ENCODE results near the gene ACBD5. TPM values are rescaled to one million over a fixed set of nuclear protein-coding genes. Genes with fewer than 3 reads are reported as not detected.
A peak's percentile ranks its signal among the peaks of the same experiment; 100 is the strongest.
"Not testable (repeated sequence)": the region's sequence is repeated elsewhere in the genome, so short reads cannot be mapped to it uniquely, and the experiment has no call there.

ACBD5 gene
- total and polyA plus RNA-seq, 8 donors: 6.2 to 45.2 (median 13.8) TPM

- peak; percentile 50 to 93 for DNase-seq
- no peaks in the 10 kb centered on the region for H3K27me3 ChIP-seq
- WGBS, 5 donors: 2 to 21% (median 16%) methylated on average over 12 of the region's 12 CpGs
- H3K4me3 ChIP-seq: peak overlapping the region; percentile 65 to 83 (median 76)
- H3K27ac ChIP-seq: peak overlapping the region; percentile 78 to 99 (median 97)
- TF ChIP-seq POLR2AphosphoS5 (IDR thresholded peaks at IDR 0.05): peak; percentile 8 to 81 (median 57)
- TF ChIP-seq POLR2A (IDR thresholded peaks at IDR 0.05): no peak
- TF ChIP-seq CTCF (IDR thresholded peaks at IDR 0.05): no peak
- H3K4me1 ChIP-seq: peaks cover 6 to 37% (median 35%) of the 10 kb centered on the region in 4 donors
- H3K9me3 ChIP-seq: no peaks in the 10 kb centered on the region
- no peaks in the 10 kb centered on the region for H3K36me3 ChIP-seq
- intact Hi-C loops (cut with DNase I; ENCODE audit: low total_unique reads): no loop called here
Observed at GRCh38 chr10:27242951-27243551, 2.5 kb upstream of the ACBD5 start.

- DNase-seq: no peak
- no peaks in the 10 kb centered on the region for H3K36me3 ChIP-seq
- no peaks in the 10 kb centered on the region for H3K9me3 ChIP-seq
- peak overlapping the region; percentile 65 to 83 (median 76) for H3K4me3 ChIP-seq
- peaks cover 6 to 43% (median 41%) of the 10 kb centered on the region in 4 donors for H3K4me1 ChIP-seq
- 0 to 1% (median 0%) methylated on average over 6 of the region's 6 CpGs for WGBS, 5 donors
- no peaks in the 10 kb centered on the region for H3K27me3 ChIP-seq
- peak overlapping the region; percentile 85 to 99 (median 97) for H3K27ac ChIP-seq
- no peak for TF ChIP-seq POLR2AphosphoS5 (IDR thresholded peaks at IDR 0.05)
- TF ChIP-seq POLR2A (IDR thresholded peaks at IDR 0.05): no peak
- TF ChIP-seq EP300 (IDR thresholded peaks at IDR 0.05): no peak
- no peak for TF ChIP-seq CTCF (IDR thresholded peaks at IDR 0.05)
- intact Hi-C loops (cut with DNase I; ENCODE audit: low total_unique reads): no loop called here
Observed at GRCh38 chr10:27242473-27242950, 1.9 kb upstream of the ACBD5 start.

GRCh38 chr10:27241652-27242472 is 1.3 kb upstream of the ACBD5 start:
- WGBS, 5 donors: 1 to 3% (median 2%) methylated on average over 32 to 59 of the region's 59 CpGs
- Histone ChIP-seq H3K9me3 (no peaks in the 10 kb centered on the region), H3K4me3 (peak overlapping the region; percentile 65 to 83 (median 76)), H3K27ac (peak overlapping the region; percentile 85 to 99 (median 97)), H3K27me3 (no peaks in the 10 kb centered on the region), H3K36me3 (no peaks in the 10 kb centered on the region), H3K4me1 (peaks cover 6 to 49% (median 46%) of the 10 kb centered on the region in 4 donors)
- DNase-seq: peak; percentile 92 to 98
- intact Hi-C loops (cut with DNase I; ENCODE audit: low total_unique reads): no loop called here
- TF ChIP-seq CTCF (IDR thresholded peaks at IDR 0.05) (peak in 3 of 7 experiments; percentile 39 to 48 (median 44)), EP300 (IDR thresholded peaks at IDR 0.05) (no peak), POLR2A (IDR thresholded peaks at IDR 0.05) (peak in 2 of 4 donors; percentile 74 to 88), POLR2AphosphoS5 (IDR thresholded peaks at IDR 0.05) (peak; percentile 89 to 98 (median 94))

GRCh38 chr10:27241010-27241651 is 534 bp upstream of the ACBD5 start:
- WGBS, 5 donors: 9 to 11% (median 11%) methylated on average over 30 to 33 of the region's 33 CpGs
- peak; percentile 41 to 67 for DNase-seq
- Histone ChIP-seq H3K9me3 (no peaks in the 10 kb centered on the region), H3K4me1 (peaks cover 13 to 55% (median 49%) of the 10 kb centered on the region in 4 donors), H3K36me3 (no peaks in the 10 kb centered on the region), H3K27ac (peak overlapping the region; percentile 85 to 99 (median 97)), H3K27me3 (no peaks in the 10 kb centered on the region), H3K4me3 (peak overlapping the region; percentile 65 to 83 (median 76))
- intact Hi-C loops (cut with DNase I; ENCODE audit: low total_unique reads): no loop called here
- TF ChIP-seq POLR2A (IDR thresholded peaks at IDR 0.05) (no peak), EP300 (IDR thresholded peaks at IDR 0.05) (no peak), POLR2AphosphoS5 (IDR thresholded peaks at IDR 0.05) (no peak), CTCF (IDR thresholded peaks at IDR 0.05) (no peak)

- H3K27ac ChIP-seq; DNase-seq; intact Hi-C loops (cut with DNase I; ENCODE audit: low total_unique reads); H3K27me3 ChIP-seq; H3K4me3 ChIP-seq; H3K9me3 ChIP-seq: not testable (repeated sequence)
- WGBS, 5 donors: 81 to 94% (median 90%) methylated on average over 8 of the region's 8 CpGs
- H3K36me3 ChIP-seq: peaks cover 3 to 19% (median 11%) of the 10 kb centered on the region in 4 donors
- peaks cover 20 to 67% (median 53%) of the 10 kb centered on the region in 4 donors for H3K4me1 ChIP-seq
Observed at GRCh38 chr10:27237531-27237930, 3.1 kb downstream of the ACBD5 start.

GRCh38 chr10:27236589-27237128 is 3.9 kb downstream of the ACBD5 start:
- WGBS, 5 donors: 64 to 70% (median 65%) methylated on average over 9 of the region's 9 CpGs
- not testable (repeated sequence) for H3K9me3 ChIP-seq

More at GRCh38 chr10:27236589-27237128, 3.9 kb downstream of the ACBD5 start:
- peaks cover 20 to 66% (median 52%) of the 10 kb centered on the region in 4 donors for H3K4me1 ChIP-seq
- H3K4me3 ChIP-seq; H3K27ac ChIP-seq; H3K27me3 ChIP-seq; DNase-seq; intact Hi-C loops (cut with DNase I; ENCODE audit: low total_unique reads): not testable (repeated sequence)
- H3K36me3 ChIP-seq: peaks cover 3 to 27% (median 19%) of the 10 kb centered on the region in 4 donors

All from stomach (tissue), 9 donors.